Fibroblast of lung (primary cell): ENCODE measurements around the gene ZNF112. TPM values are rescaled to one million over a fixed set of nuclear protein-coding genes. Genes with fewer than 3 reads are reported as not detected.

Experiments
- DNase-seq, 2 donors: peaks; one replicate each; pipeline versions ENCODE4 v3.0.0 to v3.0.0-alpha.2; 2010; ENCODE audit warnings: low read depth in 2 of 2
- H2AFZ ChIP-seq: 2 replicates; pipeline ENCODE4 v1.5.1; 2012; ENCODE audit warnings: low read length, control low read depth, inconsistent platforms
- H3K27ac ChIP-seq: 2 replicates; pipeline ENCODE4 v1.5.1; 2011; ENCODE audit warnings: low read length, control low read depth; ENCODE audit not compliant: insufficient read depth
- H3K27me3 ChIP-seq: 2 replicates; pipeline ENCODE4 v1.5.1; 2011; ENCODE audit warnings: mild to moderate bottlenecking, low read length; ENCODE audit not compliant: control insufficient read depth, insufficient read depth
- H3K36me3 ChIP-seq: 2 replicates; pipeline ENCODE4 v1.5.1; 2011; ENCODE audit warnings: low read length; ENCODE audit not compliant: control insufficient read depth, insufficient read depth
- H3K4me1 ChIP-seq: 2 replicates; pipeline ENCODE4 v1.5.1; 2011; ENCODE audit warnings: low read length; ENCODE audit not compliant: control insufficient read depth, insufficient read depth; ENCODE audit errors: extremely low read depth
- H3K4me2 ChIP-seq: 2 replicates; pipeline ENCODE4 v1.5.1; 2011; ENCODE audit warnings: low read length, control low read depth; ENCODE audit not compliant: insufficient read depth; ENCODE audit errors: extremely low read depth
- H3K4me3 ChIP-seq, 4 experiments: fragments of 200-600 bp in 1 of 4; sonication (generic) in 1 of 4; replicated peaks in 1 of 4; 2 replicates each; pipeline ENCODE4 v1.5.1; 2011 to 2016; ENCODE audit warnings: low read length in 4 of 4, low read depth in 3 of 4, mild to moderate bottlenecking in 3 of 4, control low read depth in 2 of 4, inconsistent platforms in 1 of 4, mixed read lengths in 1 of 4; ENCODE audit not compliant: insufficient read depth in 1 of 4; ENCODE audit errors: control extremely low read depth in 1 of 4
- H3K79me2 ChIP-seq: 2 replicates; pipeline ENCODE4 v1.5.1; 2012; ENCODE audit warnings: mild to moderate bottlenecking, low read length, inconsistent platforms; ENCODE audit not compliant: control insufficient read depth, insufficient read depth
- H3K9ac ChIP-seq: 2 replicates; pipeline ENCODE4 v1.5.1; 2011; ENCODE audit warnings: mild to moderate bottlenecking, low read length, control low read depth; ENCODE audit not compliant: insufficient read depth
- H3K9me3 ChIP-seq: 2 replicates; pipeline ENCODE4 v1.5.1; 2012; ENCODE audit warnings: low read depth, low read length; ENCODE audit not compliant: control insufficient read depth, insufficient read depth
- H4K20me1 ChIP-seq: 2 replicates; pipeline ENCODE4 v1.5.1; 2011; ENCODE audit warnings: low read length; ENCODE audit not compliant: control insufficient read depth, insufficient read depth; ENCODE audit errors: extremely low read depth
- CTCF ChIP-seq, 2 donors: IDR thresholded peaks in 1 of 2; conservative IDR thresholded peaks in 1 of 2; 1 replicate in 1 of 2; 2 replicates in 1 of 2; pipeline ENCODE4 v1.5.1; 2011 to 2012; ENCODE audit warnings: low read length in 2 of 2, control low read depth in 1 of 2, inconsistent platforms in 1 of 2, low read depth in 1 of 2, mild to moderate bottlenecking in 1 of 2
- EZH2 ChIP-seq: IDR thresholded peaks from 2 replicates; pipeline ENCODE4 v1.5.1; 2012; ENCODE audit warnings: low read length, control low read depth, mild to moderate bottlenecking; ENCODE audit errors: missing control alignments
- polyA plus RNA-seq, 2 donors: library from polyadenylated mRNA; depleted of rRNA in 1 of 2; stranded (reverse) in 1 of 2; unstranded in 1 of 2; fragments of >200 nt; gene quantifications; 2 replicates each; pipeline ENCODE4 v1.2.1, GENCODE V29; 2011 to 2012; ENCODE audit warnings: missing spikeins in 1 of 2
- total RNA-seq: library from RNA; depleted of rRNA; stranded (reverse); fragments of >200 nt; gene quantifications from 2 replicates; pipeline ENCODE4 v1.2.1, GENCODE V29; 2014

The ZNF112 gene
- total and polyA plus RNA-seq, 2 donors (not counting 1 experiment from before 2014, with no cell fraction given), result 4.9 to 9.1 TPM

GRCh38 chr19:44277331-44277730, 79.1 kb downstream of the ZNF112 start:
- no peak for DNase-seq
- H2AFZ ChIP-seq, result no peak overlapping the region
- no peaks in the 10 kb centered on the region for H3K4me1 ChIP-seq
- H3K36me3 ChIP-seq, result no peaks in the 10 kb centered on the region
- H3K27ac ChIP-seq, result no peak overlapping the region
- H3K4me2 ChIP-seq, result no peak overlapping the region
- H3K9ac ChIP-seq, result no peak overlapping the region
- no peaks in the 10 kb centered on the region for H4K20me1 ChIP-seq
- no peaks in the 10 kb centered on the region for H3K27me3 ChIP-seq
- H3K79me2 ChIP-seq, result no peaks in the 10 kb centered on the region
- no peaks in the 10 kb centered on the region for H3K9me3 ChIP-seq
- no peak overlapping the region for H3K4me3 ChIP-seq
- TF ChIP-seq CTCF (conservative IDR thresholded peaks at IDR 0.05 in 1 of 2, IDR thresholded peaks at IDR 0.05 in 1 of 2; ENCODE audit: low read depth in 1 of 2, low read length in 2 of 2) (no peak), EZH2 (no peak)

Other genes with a start within 250 kb of the ZNF112 start
- gene ZNF225, start 243.3 kb downstream of the ZNF112 start, total RNA-seq, result 8.2 and 10.2 TPM in 2 replicates
- gene ZNF225, start 243.3 kb downstream of the ZNF112 start, polyA plus RNA-seq, result 2.2 and 3.1 TPM in 2 replicates
- 13.9 and 15.9 TPM in 2 replicates for gene ZNF234, start 215.1 kb downstream of the ZNF112 start, total RNA-seq
- 3.4 and 5.7 TPM in 2 replicates for gene ZNF234, start 215.1 kb downstream of the ZNF112 start, polyA plus RNA-seq
- gene ZNF226, start 191.6 kb downstream of the ZNF112 start, total RNA-seq, result 17.5 and 30.7 TPM in 2 replicates
- gene ZNF226, start 191.6 kb downstream of the ZNF112 start, polyA plus RNA-seq, result 18.8 and 21.4 TPM in 2 replicates
- gene ZNF227, start 144.1 kb downstream of the ZNF112 start, total RNA-seq, result 27.7 and 32.0 TPM in 2 replicates
- 8.3 and 9.9 TPM in 2 replicates for gene ZNF227, start 144.1 kb downstream of the ZNF112 start, polyA plus RNA-seq
- 3.6 and 5.9 TPM in 2 replicates for gene ZNF233, start 96.8 kb downstream of the ZNF112 start, total RNA-seq
- gene ZNF233, start 96.8 kb downstream of the ZNF112 start, polyA plus RNA-seq, result 0.96 and 1.3 TPM in 2 replicates
- 2.8 and 5.8 TPM in 2 replicates for gene ZNF235, start 51.7 kb downstream of the ZNF112 start, total RNA-seq
- 1.7 and 2.9 TPM in 2 replicates for gene ZNF235, start 51.7 kb downstream of the ZNF112 start, polyA plus RNA-seq
- gene ZNF285, start 44.9 kb upstream of the ZNF112 start, total RNA-seq, result 5.0 and 5.6 TPM in 2 replicates
- gene ZNF285, start 44.9 kb upstream of the ZNF112 start, polyA plus RNA-seq, result 0.94 and 1.9 TPM in 2 replicates
- 24.4 and 25.2 TPM in 2 replicates for gene ZNF229, start 91.8 kb upstream of the ZNF112 start, total RNA-seq
- gene ZNF229, start 91.8 kb upstream of the ZNF112 start, polyA plus RNA-seq, result 5.7 and 5.8 TPM in 2 replicates
- gene ZNF180, start 143.8 kb upstream of the ZNF112 start, total RNA-seq, result 6.4 and 7.6 TPM in 2 replicates
- gene ZNF180, start 143.8 kb upstream of the ZNF112 start, polyA plus RNA-seq, result 1.4 TPM in 2 replicates
- gene CEACAM20, start 173.0 kb upstream of the ZNF112 start, total RNA-seq, result not detected in 2 replicates
- not detected in 2 replicates for gene CEACAM20, start 173.0 kb upstream of the ZNF112 start, polyA plus RNA-seq